GM19467 (cell line): ENCODE results near the gene KCTD1.
A peak's percentile ranks its signal among the peaks of the same experiment; 100 is the strongest.

Source experiments
- ATAC-seq: cut with Tn5 transposase; IDR thresholded peaks from one replicate; pipeline ENCODE4 v1.9.1; 2021; ENCODE audit warnings: mild to moderate bottlenecking, moderate library complexity; ENCODE audit not compliant: unreplicated experiment

The KCTD1 gene

GRCh38 chr18:26548415-26549262 is at the start of gene KCTD1:
Gene KCTD1, minus strand, starts transcription at chr18:26548553. Its CDS starts 17 bp downstream, at chr18:26548536.
- ATAC-seq, result peak; percentile 32

- ATAC-seq, result no peak
Observed at GRCh38 chr18:26593365-26594320, 45.3 kb upstream of the KCTD1 start.

DNA sequence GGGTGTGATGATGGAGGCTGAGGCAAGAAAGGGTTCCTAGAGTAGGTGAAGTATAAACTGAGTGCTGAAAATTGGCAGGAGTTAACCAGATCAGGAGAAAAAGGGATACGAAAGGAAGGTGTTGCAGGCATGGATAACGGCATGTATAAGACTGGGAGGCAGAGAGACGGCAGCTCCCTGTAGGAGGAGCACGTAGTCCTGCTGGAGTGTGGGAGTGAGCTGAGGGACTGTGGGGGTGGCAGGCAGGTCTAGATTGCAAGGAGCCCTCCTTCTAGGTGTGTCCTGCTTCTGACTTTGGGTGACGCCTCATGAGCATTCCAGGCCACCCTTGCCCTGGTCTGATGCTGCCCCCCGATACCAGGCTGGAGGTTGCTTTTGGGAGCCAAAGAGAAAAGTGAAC is 36.4 kb upstream of the KCTD1 start:
- ATAC-seq, result no peak

GRCh38 chr18:26579941-26580618 is 31.7 kb upstream of the KCTD1 start:
- no peak for ATAC-seq

DNA sequence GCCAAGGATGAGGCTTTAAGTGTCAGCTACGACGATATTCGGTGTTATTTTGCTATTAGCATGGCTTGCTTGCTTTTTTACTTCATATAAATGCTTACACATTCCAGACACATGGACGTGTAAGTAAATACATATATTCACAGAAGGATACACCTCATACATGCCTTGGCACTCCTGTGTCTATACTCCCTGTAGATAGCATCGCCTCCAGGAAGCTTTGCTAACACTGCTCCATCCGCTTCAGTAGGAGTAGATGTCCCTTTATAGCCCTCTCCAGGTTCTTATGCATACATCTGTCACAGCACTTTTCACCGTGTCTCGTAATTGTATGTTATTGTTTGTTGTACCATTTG is 27.5 kb upstream of the KCTD1 start:
- ATAC-seq, result no peak

- ATAC-seq, result no peak
Observed at GRCh38 chr18:26574958-26575864, 26.9 kb upstream of the KCTD1 start.

- ATAC-seq, result no peak
Observed at GRCh38 chr18:26568926-26569665, 20.7 kb upstream of the KCTD1 start.

DNA sequence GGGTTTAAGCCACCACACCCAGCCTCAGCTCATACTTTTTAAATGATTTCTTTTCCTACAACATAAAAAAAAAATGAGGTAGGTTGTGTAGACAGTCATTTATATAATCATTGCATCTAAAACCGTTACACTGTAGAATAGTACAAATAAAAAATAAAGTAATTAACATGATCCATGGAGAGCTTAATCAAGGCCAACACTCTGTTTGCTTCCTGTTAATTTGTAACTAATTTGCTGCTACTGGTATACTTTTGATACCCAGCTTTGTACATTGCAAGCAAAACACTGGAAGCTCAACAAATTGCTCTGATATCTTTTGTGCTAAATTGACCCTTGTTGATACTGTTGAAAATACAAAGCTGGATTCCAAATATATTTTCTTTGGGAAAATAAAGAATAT is 20.2 kb upstream of the KCTD1 start:
- ATAC-seq, result no peak

- no peak for ATAC-seq
Observed at GRCh38 chr18:26566874-26567555, 18.7 kb upstream of the KCTD1 start.

GRCh38 chr18:26565514-26565913 is 17.2 kb upstream of the KCTD1 start:
- no peak for ATAC-seq

GRCh38 chr18:26563024-26563423 is 14.7 kb upstream of the KCTD1 start:
- no peak for ATAC-seq

- ATAC-seq, result no peak
Observed at GRCh38 chr18:26562568-26562967, 14.2 kb upstream of the KCTD1 start.

DNA sequence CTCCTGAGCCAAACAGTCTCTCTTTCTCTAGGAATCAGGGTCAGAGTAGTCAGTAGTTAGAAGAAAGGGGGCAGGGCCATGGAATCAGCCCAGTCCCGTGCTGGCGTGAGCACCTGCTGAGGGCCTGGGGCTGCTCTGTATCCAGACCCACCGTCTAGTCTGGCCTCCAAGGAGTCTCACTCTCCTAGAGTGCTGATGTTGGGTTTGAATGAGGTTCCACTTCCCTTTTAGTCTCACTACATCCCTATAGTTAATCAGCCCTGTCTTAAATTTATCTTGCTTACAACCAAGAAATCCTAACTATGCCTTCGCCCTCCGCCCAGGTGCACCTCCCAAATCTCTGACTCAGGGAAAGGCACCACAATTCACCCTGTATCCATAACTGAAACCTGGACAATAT is 13.4 kb upstream of the KCTD1 start:
- ATAC-seq, result no peak

GRCh38 chr18:26556573-26556972 is 8.2 kb upstream of the KCTD1 start:
- ATAC-seq, result peak; percentile 67

DNA sequence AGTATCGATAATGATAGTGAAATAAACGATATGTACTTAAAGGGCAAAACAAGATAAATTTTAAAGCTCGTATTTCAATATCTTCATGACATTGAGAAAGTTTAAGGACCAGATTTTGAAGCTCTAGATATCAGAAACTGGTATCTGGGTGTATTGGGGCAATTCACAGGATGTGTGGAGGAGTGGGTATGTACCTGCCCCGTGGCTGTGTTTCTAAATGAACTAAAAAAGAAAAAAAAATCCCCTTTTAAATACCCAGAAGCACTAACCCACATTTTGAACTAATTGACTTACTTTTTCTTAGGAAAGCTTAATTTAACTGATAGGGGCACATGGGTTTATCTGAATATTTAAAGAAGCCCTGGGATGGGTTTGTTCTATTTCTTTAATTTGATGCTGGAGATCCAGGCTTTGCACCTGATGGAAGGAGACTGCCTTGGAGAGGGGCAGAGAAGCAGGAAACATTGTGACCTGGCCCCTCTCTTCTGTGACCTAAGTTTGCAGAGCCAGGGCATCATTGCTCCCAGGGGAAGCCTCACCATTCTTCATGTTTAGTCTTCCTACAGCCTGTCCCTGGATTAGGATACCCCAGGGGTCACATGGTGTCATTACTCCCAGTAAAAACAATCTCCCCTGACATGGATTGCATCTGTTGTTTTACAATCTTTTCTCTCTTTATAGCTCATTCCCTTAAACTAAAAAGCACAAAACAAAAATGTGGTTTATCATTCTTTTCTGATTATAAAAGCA is 7.6 kb upstream of the KCTD1 start:
- no peak for ATAC-seq

DNA sequence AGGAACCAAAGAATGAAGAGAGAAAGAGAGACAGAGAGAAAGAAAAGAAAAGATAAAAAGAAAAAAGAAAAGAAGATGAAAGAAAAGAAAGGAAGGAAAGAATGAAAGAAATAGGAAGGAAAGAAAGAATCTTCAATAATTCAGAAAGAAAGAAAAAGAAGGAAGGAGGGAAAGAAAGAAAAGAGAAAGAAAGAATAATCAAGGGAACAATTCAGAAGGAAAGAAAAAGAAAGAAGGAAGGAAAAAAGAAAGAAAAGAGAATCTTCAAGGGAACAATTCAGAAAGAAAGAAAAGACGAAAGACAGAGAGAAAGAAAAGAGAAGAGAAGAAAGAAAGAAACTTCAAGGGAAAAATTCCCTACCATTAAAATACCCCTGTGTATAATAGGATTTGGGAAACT is 5.6 kb upstream of the KCTD1 start:
- ATAC-seq, result no peak

GRCh38 chr18:26551695-26552081 is 3.3 kb upstream of the KCTD1 start:
- no peak for ATAC-seq

DNA sequence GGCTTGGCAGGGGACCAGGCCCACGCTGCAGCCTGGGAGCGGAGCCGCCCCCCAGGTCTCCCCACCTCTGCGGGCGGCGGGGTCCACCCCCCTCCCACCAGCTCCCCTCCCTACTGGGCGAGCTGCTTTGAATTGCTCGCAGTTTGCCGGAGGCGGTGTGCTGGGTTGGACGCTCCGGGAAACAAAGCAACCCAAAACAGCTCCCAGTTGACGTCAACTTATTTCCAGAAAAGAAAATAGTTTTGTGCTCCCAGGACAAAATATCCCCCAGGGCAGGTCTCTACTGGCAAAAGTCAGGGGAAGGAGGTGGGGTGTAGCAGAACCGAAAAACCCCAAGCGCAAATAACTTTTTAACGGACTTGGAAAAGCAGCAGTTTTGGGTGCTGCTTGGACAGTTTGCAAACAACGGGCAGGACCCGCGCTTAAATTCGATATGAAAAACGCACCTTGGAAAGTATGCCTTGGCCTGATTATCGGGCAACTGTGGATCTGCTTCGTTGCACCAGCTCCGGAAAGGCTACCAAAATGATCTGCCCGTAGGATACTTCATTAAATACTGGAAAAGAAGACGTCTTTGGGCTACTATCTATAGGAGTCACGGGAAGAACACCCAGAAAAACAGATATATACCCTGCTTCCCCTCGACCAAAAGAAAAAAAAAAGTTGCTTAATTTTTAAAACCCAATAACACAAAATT is 2.8 kb upstream of the KCTD1 start:
- ATAC-seq, result no peak
